ENCODE measurements around the gene KRT1. TPM values are rescaled to one million over a fixed set of nuclear protein-coding genes. Genes with fewer than 3 reads are reported as not detected.

Gene KRT1
- total RNA-seq, 2 experiments from 2014 or later, result not detected

DNA sequence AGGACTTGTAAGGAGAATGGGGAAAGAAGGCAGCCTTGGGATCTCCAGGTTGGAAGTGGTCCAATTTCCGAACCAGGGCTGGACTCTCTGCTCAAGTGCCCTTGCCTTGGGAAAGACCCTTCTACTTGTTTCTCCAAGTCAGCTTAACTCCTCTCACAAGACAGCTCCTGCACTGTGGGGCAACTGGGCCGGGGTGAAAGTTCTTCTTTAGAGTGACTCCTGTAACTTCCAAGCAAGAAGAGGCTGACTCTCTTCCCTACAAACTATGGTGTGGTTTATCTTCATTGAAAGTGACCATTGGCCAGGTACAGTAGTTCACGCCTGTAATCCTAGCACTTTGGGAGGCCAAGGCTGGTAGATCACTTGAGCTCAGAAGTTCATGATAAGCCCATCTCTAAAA, 13.7 kb downstream of the KRT1 start:
- no peak for DNase-seq
- Mint-ChIP-seq H3K9me3 (no peaks in the 10 kb centered on the region), H3K4me3 (no peak overlapping the region), H3K27ac (no peak overlapping the region), H3K36me3 (ENCODE audit: low read depth) (no peaks in the 10 kb centered on the region), H3K4me1 (ENCODE audit: low read depth) (peaks cover 2% of the 10 kb centered on the region), H3K27me3 (ENCODE audit: low read depth) (no peaks in the 10 kb centered on the region)
- intact Hi-C loops (cut with micrococcal nuclease), result loop anchor here (5.0 kb wide), 1 partner anchor 206 kb away; no protein-coding TSS in a partner anchor
- CTCF ChIA-PET, result interaction anchor here (0.8 to 1.2 kb wide), 3 partner anchors 11 to 213 kb away, joined by 3 read pairs; no protein-coding TSS in a partner anchor

DNA sequence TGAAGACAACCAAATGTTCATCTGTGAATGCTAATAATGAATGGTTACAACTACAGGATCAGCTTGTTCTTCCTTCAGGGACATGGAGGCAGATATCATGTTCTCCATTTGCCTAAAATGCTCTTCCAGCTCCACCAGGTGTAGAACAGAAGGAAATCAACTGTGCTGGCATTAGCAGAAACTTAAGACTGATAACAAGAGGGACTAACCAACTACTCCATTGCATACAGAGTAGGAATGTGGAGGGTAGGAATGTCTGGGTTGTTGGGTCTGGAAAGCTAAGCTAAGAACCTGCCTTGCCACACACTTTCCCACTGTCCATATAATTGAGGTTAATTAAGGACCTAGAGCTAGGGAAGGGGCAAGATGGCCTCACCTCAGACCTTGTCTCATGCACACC, 16.8 kb downstream of the KRT1 start:
- CTCF ChIA-PET, result interaction anchor here (0.7 to 1.0 kb wide), 2 partner anchors 210 to 216 kb away, joined by 3 read pairs; no protein-coding TSS in a partner anchor
- Mint-ChIP-seq H3K36me3 (ENCODE audit: low read depth) (no peaks in the 10 kb centered on the region), H3K27me3 (ENCODE audit: low read depth) (no peaks in the 10 kb centered on the region), H3K9me3 (no peaks in the 10 kb centered on the region), H3K27ac (no peak overlapping the region), H3K4me1 (ENCODE audit: low read depth) (peaks cover 2% of the 10 kb centered on the region), H3K4me3 (no peak overlapping the region)
- intact Hi-C loops (cut with micrococcal nuclease), result no loop called here
- DNase-seq, result no peak

DNA sequence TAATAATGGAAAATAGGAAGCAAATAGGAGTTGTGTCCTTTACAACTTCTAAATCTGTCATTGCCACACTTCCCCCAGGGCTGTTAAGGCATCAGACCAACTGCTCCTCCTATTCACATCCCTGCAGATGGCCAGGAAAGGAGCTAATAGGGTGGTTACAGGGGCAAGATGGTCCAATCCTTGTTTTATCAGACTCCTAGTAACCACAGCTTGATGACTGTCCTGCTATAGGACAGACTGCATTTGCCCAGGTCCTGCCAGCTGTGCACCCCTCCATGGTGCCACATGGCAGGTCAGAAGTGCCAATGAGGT, 17.3 kb downstream of the KRT1 start:
- CTCF ChIA-PET, result interaction anchor here (0.7 to 1.0 kb wide), 2 partner anchors 210 to 217 kb away, joined by 3 read pairs; no protein-coding TSS in a partner anchor
- H3K27me3 Mint-ChIP-seq (ENCODE audit: low read depth), result no peaks in the 10 kb centered on the region
- H3K4me3 Mint-ChIP-seq, result no peak overlapping the region

DNA sequence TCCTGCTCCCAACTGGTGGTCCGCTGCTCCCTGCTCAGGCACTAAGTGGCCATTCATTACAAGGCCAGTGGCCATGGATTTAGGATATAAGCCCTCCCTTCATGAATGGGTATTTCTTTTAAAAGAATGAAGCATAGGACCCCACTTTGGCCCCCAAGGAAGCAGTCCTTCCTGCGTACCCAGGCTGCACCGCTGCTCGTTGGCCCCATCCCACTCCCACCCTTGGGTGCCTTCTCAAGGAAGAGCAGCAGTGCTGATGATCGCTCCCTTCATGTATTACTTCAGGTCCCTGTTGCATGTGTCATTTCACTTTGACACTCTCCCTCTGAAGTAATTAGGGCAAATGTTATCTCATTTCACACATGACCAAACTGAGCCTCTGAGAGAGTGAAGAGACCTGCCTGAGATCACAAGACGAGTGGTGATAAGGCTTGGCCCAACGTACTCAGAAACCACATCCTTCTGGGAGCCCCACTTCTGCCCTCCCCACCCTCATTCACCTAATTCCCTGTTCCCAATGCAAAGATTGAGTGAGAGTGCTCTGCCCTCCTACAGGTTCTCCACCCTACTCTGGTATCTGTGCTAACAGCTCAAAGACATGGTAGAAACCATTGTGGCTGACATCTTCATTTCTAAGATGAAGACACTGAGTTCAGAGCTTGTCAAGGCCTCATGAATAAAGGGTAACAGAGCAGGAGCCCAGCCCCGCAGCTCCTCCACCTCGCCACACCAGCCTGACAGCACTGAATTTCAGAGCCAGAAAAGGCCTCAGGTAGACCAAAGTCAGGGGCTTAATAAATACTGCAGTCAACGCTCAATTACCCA, 17.9 kb downstream of the KRT1 start:
- Mint-ChIP-seq H3K4me1 (ENCODE audit: low read depth) (peaks cover 2% of the 10 kb centered on the region), H3K36me3 (ENCODE audit: low read depth) (no peaks in the 10 kb centered on the region), H3K27ac (no peak overlapping the region), H3K4me3 (no peak overlapping the region), H3K27me3 (ENCODE audit: low read depth) (no peaks in the 10 kb centered on the region), H3K9me3 (no peaks in the 10 kb centered on the region)
- CTCF ChIA-PET, result interaction anchor here (1.0 kb wide), 1 partner anchor 218 kb away, joined by 3 read pairs; no protein-coding TSS in a partner anchor
- no peak for DNase-seq
- intact Hi-C loops (cut with micrococcal nuclease), result no loop called here

More for the DNA sequence above, 17.3 kb downstream of the KRT1 start:
- Mint-ChIP-seq H3K27ac (no peak overlapping the region), H3K4me1 (ENCODE audit: low read depth) (peaks cover 2% of the 10 kb centered on the region), H3K9me3 (no peaks in the 10 kb centered on the region), H3K36me3 (ENCODE audit: low read depth) (no peaks in the 10 kb centered on the region)
- intact Hi-C loops (cut with micrococcal nuclease), result no loop called here
- no peak for DNase-seq

DNA sequence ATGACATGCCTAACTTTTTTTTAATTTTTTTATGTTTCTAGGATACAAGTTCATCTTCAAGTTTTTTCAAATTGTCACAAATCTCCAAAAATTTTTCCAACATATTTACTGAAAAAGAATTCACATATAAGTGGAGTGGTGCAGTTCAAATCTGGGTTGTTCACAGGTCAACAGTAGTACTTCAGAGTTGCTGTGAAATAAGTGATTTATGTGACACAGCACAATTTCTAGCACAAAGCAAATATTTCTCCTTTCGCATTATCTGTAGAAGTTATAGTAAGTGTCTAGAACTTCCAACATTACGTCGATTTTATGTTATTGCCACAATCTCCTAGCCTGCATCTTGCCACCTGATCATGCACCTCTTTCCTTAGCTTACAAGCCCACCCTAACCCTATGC, 18.5 kb downstream of the KRT1 start:
- no peak overlapping the region for H3K4me3 Mint-ChIP-seq
- CTCF ChIA-PET, result no interaction called here
- peaks cover 2% of the 10 kb centered on the region for H3K4me1 Mint-ChIP-seq (ENCODE audit: low read depth)
- no peaks in the 10 kb centered on the region for H3K36me3 Mint-ChIP-seq (ENCODE audit: low read depth)
- no peak for DNase-seq
- intact Hi-C loops (cut with micrococcal nuclease), result no loop called here
- H3K27ac Mint-ChIP-seq, result no peak overlapping the region
- no peaks in the 10 kb centered on the region for H3K27me3 Mint-ChIP-seq (ENCODE audit: low read depth)
- no peaks in the 10 kb centered on the region for H3K9me3 Mint-ChIP-seq

DNA sequence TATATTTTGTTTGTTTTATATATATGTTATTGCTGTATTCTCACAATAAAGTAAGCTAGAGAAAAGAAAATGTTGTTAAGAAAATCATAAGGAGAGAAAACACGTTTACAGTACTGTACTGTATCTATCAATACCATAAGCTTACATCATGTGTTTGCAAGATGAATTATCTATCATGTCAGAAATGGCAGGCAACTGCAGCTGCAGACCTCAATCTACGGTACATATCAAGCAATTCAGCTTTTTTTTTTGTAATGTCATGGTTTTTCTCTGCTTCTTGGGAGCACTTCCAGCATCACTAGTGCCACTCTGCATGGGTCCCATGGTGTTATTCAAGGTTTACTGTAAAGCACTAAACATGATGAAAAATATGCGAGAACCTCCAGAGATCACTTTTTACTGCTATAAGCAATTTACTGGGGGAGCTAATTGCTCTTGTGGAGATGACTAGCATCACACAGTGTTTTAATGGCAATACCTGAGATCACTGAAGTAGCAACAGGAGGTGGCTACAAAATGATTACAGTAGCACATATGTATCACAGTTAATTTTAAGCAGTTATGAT, 19.2 kb downstream of the KRT1 start:
- no peaks in the 10 kb centered on the region for H3K9me3 Mint-ChIP-seq
- H3K27me3 Mint-ChIP-seq (ENCODE audit: low read depth), result no peaks in the 10 kb centered on the region
- H3K4me1 Mint-ChIP-seq (ENCODE audit: low read depth), result peaks cover 7% of the 10 kb centered on the region
- H3K4me3 Mint-ChIP-seq, result no peak overlapping the region
- H3K36me3 Mint-ChIP-seq (ENCODE audit: low read depth), result no peaks in the 10 kb centered on the region
- H3K27ac Mint-ChIP-seq, result no peak overlapping the region
- intact Hi-C loops (cut with micrococcal nuclease), result no loop called here
- no peak for DNase-seq
- CTCF ChIA-PET, result interaction anchor here (0.7 kb wide), 1 partner anchor 30 kb away, joined by 3 read pairs; no protein-coding TSS in a partner anchor

DNA sequence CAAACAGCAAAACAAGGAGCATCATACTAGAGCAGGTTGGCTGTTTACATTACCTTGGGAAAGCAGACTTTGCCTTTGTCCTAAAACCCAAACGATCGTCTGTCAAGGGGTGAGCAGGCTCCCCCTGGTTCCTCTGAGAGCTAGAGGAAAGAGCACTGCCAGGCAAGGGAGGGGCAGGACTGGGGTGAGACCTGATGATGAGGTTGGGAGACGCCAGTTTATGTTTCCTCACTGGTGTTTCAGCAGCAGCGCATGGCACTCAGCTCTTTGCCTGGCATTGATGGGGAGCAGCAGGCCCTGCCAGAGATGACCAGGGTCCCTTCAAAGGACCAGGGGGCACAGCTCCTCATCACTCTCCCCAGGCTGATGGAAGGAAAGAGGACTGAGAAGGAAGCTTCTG, 20.3 kb downstream of the KRT1 start:
- CTCF ChIA-PET, result interaction anchor here (1.2 to 1.4 kb wide), 2 partner anchors 14 to 211 kb away, joined by 3 read pairs; no protein-coding TSS in a partner anchor
- DNase-seq, result no peak
- Mint-ChIP-seq H3K27ac (no peak overlapping the region), H3K9me3 (no peaks in the 10 kb centered on the region), H3K4me1 (ENCODE audit: low read depth) (peaks cover 7% of the 10 kb centered on the region), H3K27me3 (ENCODE audit: low read depth) (no peaks in the 10 kb centered on the region), H3K36me3 (ENCODE audit: low read depth) (no peaks in the 10 kb centered on the region), H3K4me3 (no peak overlapping the region)
- intact Hi-C loops (cut with micrococcal nuclease), result no loop called here

DNA sequence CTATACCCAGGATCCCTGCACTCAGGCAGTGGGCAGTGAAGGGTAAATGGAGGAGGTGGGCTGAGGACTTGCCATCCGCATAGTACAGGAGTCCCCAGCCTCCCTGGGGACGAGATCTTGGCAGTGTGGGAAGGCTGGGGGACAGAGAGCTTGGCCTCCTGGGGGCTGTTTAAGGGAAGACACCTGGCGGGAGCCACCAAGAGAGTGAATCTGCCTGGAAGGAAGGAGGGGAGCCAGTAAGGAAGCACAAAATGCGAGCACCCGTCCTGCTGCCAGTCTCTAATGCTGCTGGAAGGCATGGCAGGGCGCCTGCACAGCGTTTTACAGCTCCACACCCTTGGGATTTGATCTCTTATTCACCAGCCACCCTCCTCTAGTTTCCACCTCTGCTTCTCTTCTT, 20.8 kb downstream of the KRT1 start:
- intact Hi-C loops (cut with micrococcal nuclease), result no loop called here
- no peak overlapping the region for H3K27ac Mint-ChIP-seq
- CTCF ChIA-PET, result interaction anchor here (1.2 to 1.4 kb wide), 2 partner anchors 14 to 211 kb away, joined by 3 read pairs; no protein-coding TSS in a partner anchor
- H3K4me3 Mint-ChIP-seq, result no peak overlapping the region
- H3K27me3 Mint-ChIP-seq (ENCODE audit: low read depth), result no peaks in the 10 kb centered on the region
- H3K4me1 Mint-ChIP-seq (ENCODE audit: low read depth), result peaks cover 9% of the 10 kb centered on the region
- no peaks in the 10 kb centered on the region for H3K36me3 Mint-ChIP-seq (ENCODE audit: low read depth)
- H3K9me3 Mint-ChIP-seq, result no peaks in the 10 kb centered on the region
- DNase-seq, result no peak

DNA sequence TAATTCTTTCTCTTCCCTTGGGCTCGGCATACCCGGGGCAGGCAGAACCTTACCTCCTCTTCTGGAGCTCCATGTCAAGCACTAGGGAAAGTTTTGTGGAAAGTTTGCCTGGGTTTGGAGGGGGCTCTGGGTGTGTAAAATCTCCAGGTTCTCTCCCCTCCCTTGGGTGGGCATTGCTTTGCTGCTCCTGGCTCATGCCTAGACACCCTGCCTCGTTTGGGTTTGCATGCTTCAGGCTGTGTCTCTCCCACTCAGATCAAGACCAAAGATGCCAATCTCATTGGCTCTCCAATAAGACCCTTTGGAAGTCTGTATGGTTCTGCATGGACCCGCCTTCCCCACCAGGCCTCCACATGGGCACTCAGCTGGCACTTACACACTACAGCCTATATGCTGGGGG, 22.0 kb downstream of the KRT1 start:
- Mint-ChIP-seq H3K9me3 (no peaks in the 10 kb centered on the region), H3K27me3 (ENCODE audit: low read depth) (no peaks in the 10 kb centered on the region), H3K27ac (no peak overlapping the region), H3K36me3 (ENCODE audit: low read depth) (no peaks in the 10 kb centered on the region), H3K4me1 (ENCODE audit: low read depth) (peaks cover 9% of the 10 kb centered on the region), H3K4me3 (no peak overlapping the region)
- DNase-seq, result no peak
- CTCF ChIA-PET, result no interaction called here
- intact Hi-C loops (cut with micrococcal nuclease), result no loop called here

DNA sequence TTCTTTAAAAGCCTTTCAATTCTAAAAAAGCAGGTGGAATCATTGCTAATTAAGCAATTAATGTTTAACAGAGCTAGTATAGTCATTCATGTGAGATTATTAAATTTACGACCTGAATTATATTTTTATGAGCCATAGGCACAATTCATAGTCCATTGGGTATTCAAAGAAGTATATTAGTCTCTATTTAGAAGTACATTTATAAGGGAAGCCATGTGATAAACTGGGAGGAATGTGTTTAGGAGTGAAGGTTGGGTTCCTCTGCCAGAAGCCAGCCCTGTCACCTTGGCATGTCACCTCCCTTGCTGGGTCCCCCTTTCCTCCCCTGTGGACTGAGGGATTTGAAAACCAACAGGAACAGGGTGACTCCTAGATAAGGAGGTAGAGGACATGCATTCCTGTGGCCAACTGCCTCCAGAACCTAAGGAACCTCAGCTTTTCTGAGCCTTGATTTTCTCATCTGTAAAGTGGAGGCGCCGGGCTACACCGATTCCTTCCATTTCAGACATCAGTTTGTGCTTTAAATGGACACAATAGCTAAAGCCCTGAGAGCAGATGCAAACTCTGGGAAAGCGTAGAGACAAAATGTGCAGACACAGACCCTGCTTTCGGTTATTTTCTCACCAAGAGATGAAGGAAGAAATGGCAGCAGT, 22.8 kb downstream of the KRT1 start:
- Mint-ChIP-seq H3K4me1 (ENCODE audit: low read depth) (peaks cover 9% of the 10 kb centered on the region), H3K27ac (no peak overlapping the region), H3K9me3 (no peaks in the 10 kb centered on the region), H3K4me3 (no peak overlapping the region), H3K27me3 (ENCODE audit: low read depth) (no peaks in the 10 kb centered on the region), H3K36me3 (ENCODE audit: low read depth) (no peaks in the 10 kb centered on the region)
- CTCF ChIA-PET, result interaction anchor here (0.9 kb wide), 1 partner anchor 228 kb away, joined by 3 read pairs; no protein-coding TSS in a partner anchor
- no peak for DNase-seq
- intact Hi-C loops (cut with micrococcal nuclease), result no loop called here

DNA sequence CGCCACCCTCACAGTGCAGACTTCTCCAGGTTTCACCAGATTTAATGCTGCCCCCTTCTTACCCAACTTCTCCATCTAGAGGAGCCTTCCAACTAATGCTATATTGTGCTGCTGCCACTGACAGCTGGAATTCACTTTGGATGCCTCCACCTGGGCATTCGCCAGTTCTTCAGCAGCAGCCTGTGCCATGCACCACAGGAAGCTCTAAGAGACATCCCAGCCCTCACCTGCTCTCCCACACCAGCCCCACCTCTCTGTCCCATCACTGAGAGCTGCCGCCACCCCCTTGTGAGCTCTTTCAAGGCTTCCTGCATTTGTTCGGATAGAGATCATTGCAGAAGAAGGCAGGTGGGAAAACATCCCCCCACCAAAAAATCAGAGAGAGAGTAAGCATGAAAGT, 23.6 kb downstream of the KRT1 start:
- CTCF ChIA-PET, result interaction anchor here (0.9 kb wide), 1 partner anchor 229 kb away, joined by 3 read pairs; no protein-coding TSS in a partner anchor
- no peak overlapping the region for H3K27ac Mint-ChIP-seq
- DNase-seq, result no peak
- peaks cover 7% of the 10 kb centered on the region for H3K4me1 Mint-ChIP-seq (ENCODE audit: low read depth)
- no peaks in the 10 kb centered on the region for H3K9me3 Mint-ChIP-seq
- no peaks in the 10 kb centered on the region for H3K27me3 Mint-ChIP-seq (ENCODE audit: low read depth)
- H3K4me3 Mint-ChIP-seq, result no peak overlapping the region
- intact Hi-C loops (cut with micrococcal nuclease), result no loop called here
- no peaks in the 10 kb centered on the region for H3K36me3 Mint-ChIP-seq (ENCODE audit: low read depth)

DNA sequence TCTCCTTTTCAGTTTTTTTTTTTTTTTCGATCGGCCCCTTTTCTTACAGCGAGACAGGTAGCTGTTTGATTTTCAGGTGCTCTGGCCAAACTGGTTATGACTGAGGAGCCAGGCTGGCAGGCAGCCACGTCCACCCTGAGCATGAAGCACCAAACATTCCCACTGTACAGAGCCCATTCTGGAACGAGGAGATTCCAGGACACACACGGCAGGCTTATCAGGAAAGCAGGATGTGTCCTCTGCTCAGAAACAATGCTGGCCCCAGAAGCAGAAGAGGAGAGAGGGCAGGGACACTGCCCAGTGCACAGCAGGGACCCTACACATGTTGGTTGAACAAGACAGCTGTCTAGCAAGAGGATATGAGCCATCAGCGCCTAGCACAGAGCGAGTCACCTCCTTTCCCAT, 24.5 kb downstream of the KRT1 start:
- Mint-ChIP-seq H3K27ac (no peak overlapping the region), H3K4me1 (ENCODE audit: low read depth) (peaks cover 7% of the 10 kb centered on the region), H3K36me3 (ENCODE audit: low read depth) (no peaks in the 10 kb centered on the region), H3K27me3 (ENCODE audit: low read depth) (no peaks in the 10 kb centered on the region), H3K4me3 (no peak overlapping the region), H3K9me3 (no peaks in the 10 kb centered on the region)
- no peak for DNase-seq
- intact Hi-C loops (cut with micrococcal nuclease), result no loop called here
- CTCF ChIA-PET, result interaction anchor here (1.0 kb wide), 1 partner anchor 10 kb away, joined by 3 read pairs; no protein-coding TSS in a partner anchor

All from activated naive CD4-positive, alpha-beta T cell treated with anti-CD3 and anti-CD28 coated beads for 36 hours (primary cell).